Nucleus accumbens (tissue), 56 donors: ENCODE results near the gene ADGRL3.

Experiments
- DNase-seq, 56 donors: peaks; one replicate each; lab custom pipeline; 2025; lab: John Stamatoyannopoulos, UW

The ADGRL3 gene

GRCh38 chr4:61200187-61200915 lies at the start of gene ADGRL3:
Gene ADGRL3 (plus strand): TSS chr4:61200326.
- peak in 53 of 56 donors; percentile 18 to 84 (median 70) for DNase-seq

GRCh38 chr4:61152433-61152832 lies 47.7 kb upstream of the ADGRL3 start:
- no peak for DNase-seq

GRCh38 chr4:61160478-61160877 lies 39.6 kb upstream of the ADGRL3 start:
- DNase-seq: no peak

- DNase-seq: no peak
These were observed 38.0 kb upstream of the ADGRL3 start for GRCh38 chr4:61162116-61162515.

GRCh38 chr4:61173799-61174198 lies 26.3 kb upstream of the ADGRL3 start:
- no peak for DNase-seq

GRCh38 chr4:61175495-61175894 lies 24.6 kb upstream of the ADGRL3 start:
- no peak for DNase-seq

- DNase-seq: no peak
These were observed 22.8 kb upstream of the ADGRL3 start for GRCh38 chr4:61177367-61177766.

- no peak for DNase-seq
These were observed 19.7 kb upstream of the ADGRL3 start for GRCh38 chr4:61180405-61180804.

GRCh38 chr4:61182915-61183314 lies 17.2 kb upstream of the ADGRL3 start:
- DNase-seq: no peak

- DNase-seq: no peak
These were observed 14.8 kb upstream of the ADGRL3 start for GRCh38 chr4:61185288-61185687.

GRCh38 chr4:61192392-61192791 lies 7.7 kb upstream of the ADGRL3 start:
- no peak for DNase-seq

GRCh38 chr4:61193863-61194262 lies 6.3 kb upstream of the ADGRL3 start:
- no peak for DNase-seq

- no peak for DNase-seq
These were observed 5.6 kb upstream of the ADGRL3 start for GRCh38 chr4:61194571-61194970.

GRCh38 chr4:61195101-61195500 lies 5.0 kb upstream of the ADGRL3 start:
- DNase-seq: no peak

GRCh38 chr4:61198686-61199085 lies 1.4 kb upstream of the ADGRL3 start:
- DNase-seq: no peak

GRCh38 chr4:61199873-61200186 lies 296 bp upstream of the ADGRL3 start:
- no peak for DNase-seq

- DNase-seq: peak in 49 of 56 donors; percentile 11 to 82 (median 51)
These were observed 895 bp downstream of the ADGRL3 start for GRCh38 chr4:61200916-61201526.

- DNase-seq: peak in 20 of 56 donors; percentile 23 to 71 (median 50)
These were observed 1.4 kb downstream of the ADGRL3 start for GRCh38 chr4:61201561-61201960.

- DNase-seq: peak in 46 of 56 donors; percentile 12 to 81 (median 55)
These were observed 2.0 kb downstream of the ADGRL3 start for GRCh38 chr4:61201961-61202637.

- peak in 46 of 56 donors; percentile 6 to 87 (median 55) for DNase-seq
These were observed 2.7 kb downstream of the ADGRL3 start for GRCh38 chr4:61202638-61203435.

GRCh38 chr4:61203436-61203790 lies 3.3 kb downstream of the ADGRL3 start:
- no peak for DNase-seq
